Endothelial cell of umbilical vein (primary cell): ENCODE results near the gene HEXIM2. TPM values are rescaled to one million over a fixed set of nuclear protein-coding genes. Genes with fewer than 3 reads are reported as not detected.
"Not testable (repeated sequence)": the region's sequence is repeated elsewhere in the genome, so short reads cannot be mapped to it uniquely, and the experiment has no call there.

Experiments used
- BruUV-seq: library from RNA; stranded (reverse); fragments of 400-500 nt; replicated peaks from 2 replicates; lab custom pipeline; 2021; lab: Mats Ljungman, UMichigan
- CTCF ChIA-PET: fragments of 300-600, 350-600 bp; sonication (Branson Sonifier 250); formaldehyde crosslinking; loops from one replicate; lab custom pipeline; 2021; ENCODE audit warnings: antibody characterized with exemption, inconsistent platforms; lab: Charles Lee
- POLR2A ChIA-PET: fragments of 300-600, 350-600 bp; sonication (Branson Sonifier 250); formaldehyde crosslinking; loops from one replicate; lab custom pipeline; 2021; ENCODE audit warnings: antibody characterized with exemption, inconsistent platforms; lab: Charles Lee
- DNase-seq: peaks from one replicate; pipeline ENCODE4 v3.0.0-alpha.2; 2011; ENCODE audit warnings: low read depth, low spot score
- FAIRE-seq: peaks from 2 replicates; lab custom pipeline; 2011; peaks lifted over from hg19 to GRCh38; lab: Jason Lieb, UNC
- H2AFZ ChIP-seq: 2 replicates; pipeline ENCODE4 v1.6.0; 2012; ENCODE audit warnings: low read depth, low read length, control low read depth, inconsistent platforms
- H3K27ac ChIP-seq: 2 replicates; pipeline ENCODE4 v1.5.1; 2011; ENCODE audit warnings: low read depth, mild to moderate bottlenecking, control low read depth, low read length, moderate library complexity; ENCODE audit not compliant: insufficient read depth
- H3K27me3 ChIP-seq, 2 experiments: 2 replicates each; pipeline versions ENCODE4 v1.6.0 to v1.6.1; 2011; ENCODE audit warnings: low read length in 2 of 2, mixed read lengths in 1 of 2; ENCODE audit not compliant: control insufficient read depth in 2 of 2, insufficient read depth in 2 of 2
- H3K36me3 ChIP-seq, 2 experiments: 2 replicates in 1 of 2; 3 replicates in 1 of 2; pipeline ENCODE4 v1.5.1; 2011; ENCODE audit warnings: low read length in 2 of 2, mild to moderate bottlenecking in 1 of 2, moderate library complexity in 1 of 2; ENCODE audit not compliant: control insufficient read depth in 2 of 2, insufficient read depth in 2 of 2; ENCODE audit errors: extremely low read depth in 1 of 2
- H3K4me1 ChIP-seq: 3 replicates; pipeline ENCODE4 v1.5.1; 2011; ENCODE audit warnings: mild to moderate bottlenecking, low read length; ENCODE audit not compliant: control insufficient read depth, insufficient read depth; ENCODE audit errors: extremely low read depth
- H3K4me2 ChIP-seq: 2 replicates; pipeline ENCODE4 v1.6.1; 2011; ENCODE audit warnings: low read length, control low read depth, mixed read lengths; ENCODE audit not compliant: insufficient read depth
- H3K4me3 ChIP-seq, 3 experiments: fragments of 200-600 bp in 1 of 3; sonication (generic), shearing (Covaris generic) in 1 of 3; replicated peaks in 1 of 3; 2 replicates each; pipeline ENCODE4 v1.5.1; 2011 to 2016; ENCODE audit warnings: control low read depth in 3 of 3, low read length in 3 of 3, mild to moderate bottlenecking in 2 of 3, inconsistent platforms in 1 of 3, low read depth in 1 of 3, moderate library complexity in 1 of 3; ENCODE audit not compliant: insufficient read depth in 1 of 3
- H3K79me2 ChIP-seq: 2 replicates; pipeline ENCODE4 v1.6.0; 2012; ENCODE audit warnings: low read length, inconsistent platforms; ENCODE audit not compliant: control insufficient read depth, insufficient read depth
- H3K9ac ChIP-seq: replicated peaks from 2 replicates; pipeline ENCODE3; 2011; ENCODE audit warnings: low read length, control low read depth; ENCODE audit not compliant: insufficient read depth; ENCODE audit errors: extremely low read depth
- H3K9me1 ChIP-seq: replicated peaks from 3 replicates; pipeline ENCODE4 v1.6.0; 2011; ENCODE audit warnings: mild to moderate bottlenecking, low read length; ENCODE audit not compliant: control insufficient read depth, insufficient read depth; ENCODE audit errors: extremely low read depth
- H3K9me3 ChIP-seq: replicated peaks from 2 replicates; pipeline ENCODE4 v1.5.1; 2012; ENCODE audit warnings: low read length, inconsistent platforms; ENCODE audit not compliant: control insufficient read depth, insufficient read depth
- H4K20me1 ChIP-seq: replicated peaks from 2 replicates; pipeline ENCODE3; 2011; ENCODE audit warnings: mild to moderate bottlenecking, low read length; ENCODE audit not compliant: control insufficient read depth, insufficient read depth; ENCODE audit errors: extremely low read depth
- EZH2 ChIP-seq: IDR thresholded peaks from 2 replicates; pipeline ENCODE4 v1.6.1; 2012; ENCODE audit warnings: borderline replicate concordance, low read depth, mild to moderate bottlenecking, moderate library complexity, low read length, inconsistent platforms; ENCODE audit not compliant: severe bottlenecking
- FOS ChIP-seq: IDR thresholded peaks from 2 replicates; pipeline ENCODE4 v1.6.1; 2011; ENCODE audit warnings: mild to moderate bottlenecking, low read length, moderate library complexity, borderline replicate concordance; ENCODE audit not compliant: insufficient read depth
- GATA2 ChIP-seq: IDR thresholded peaks from 2 replicates; pipeline ENCODE4 v1.7.0; 2011; ENCODE audit warnings: low read depth, mild to moderate bottlenecking, moderate library complexity, mixed read lengths, low read length; ENCODE audit not compliant: insufficient read length, insufficient read depth
- JUN ChIP-seq: IDR thresholded peaks from 2 replicates; pipeline ENCODE4 v1.6.1; 2011; ENCODE audit warnings: borderline replicate concordance, low read depth; ENCODE audit not compliant: insufficient read length, insufficient read depth
- MYC ChIP-seq: IDR thresholded peaks from one replicate; pipeline ENCODE4 v1.6.1; 2011; ENCODE audit warnings: mild to moderate bottlenecking, low read depth, low read length
- POLR2A ChIP-seq: IDR thresholded peaks from 2 replicates; pipeline ENCODE4 v1.6.1; 2012; ENCODE audit warnings: low read depth, mild to moderate bottlenecking, control low read depth, low read length
- POLR2AphosphoS5 ChIP-seq: IDR thresholded peaks from 2 replicates; pipeline ENCODE4 v1.6.1; 2012; ENCODE audit warnings: low read depth, mild to moderate bottlenecking, control low read depth, low read length, moderate library complexity; ENCODE audit not compliant: insufficient read depth
- dilution Hi-C: fragments of 300-500 bp; cut with MboI; formaldehyde crosslinking; loops from one replicate; pipeline ENCODE4 v1.15.0; 2019; ENCODE audit warnings: low sequenced_read_pairs; ENCODE audit not compliant: extremely low pct_ligation_motif_present
- intact Hi-C: fragments of 100-400 bp; cut with micrococcal nuclease; formaldehyde crosslinking; loops from one replicate; pipeline ENCODE4 v1.10.0; 2022
- polyA plus RNA-seq, 4 experiments: library from polyadenylated mRNA; depleted of rRNA in 3 of 4; stranded (reverse) in 3 of 4; unstranded in 1 of 4; fragments of >200 nt; gene quantifications; 2 replicates each; pipeline versions ENCODE4 v1.2.1 to v1.2.3, GENCODE V29; 2011 to 2012; ENCODE audit warnings: missing spikeins in 1 of 4
- total RNA-seq: library from RNA; stranded (reverse); gene quantifications from 2 replicates; pipeline ENCODE4 v1.2.3, GENCODE V29; 2021
- TF ChIP-seq, protein P1 (sequence below), 2 donors: IDR thresholded peaks; 1 replicate in 1 of 2; 2 replicates in 1 of 2; pipeline ENCODE4 v1.5.1; 2011; ENCODE audit warnings: low read length in 2 of 2, mild to moderate bottlenecking in 2 of 2, moderate library complexity in 2 of 2, control low read depth in 1 of 2, inconsistent platforms in 1 of 2, low read depth in 1 of 2; ENCODE audit not compliant: insufficient read depth in 1 of 2; ENCODE audit errors: extremely low read depth in 1 of 2
- TF ChIP-seq, protein P2 (sequence below): IDR thresholded peaks from 2 replicates; pipeline ENCODE4 v1.6.1; 2011; ENCODE audit not compliant: insufficient read depth, insufficient read length

HEXIM2 gene
- total and polyA plus RNA-seq, 2 donors (not counting 3 experiments of a cell fraction or from before 2014, with no cell fraction given), result 2.9 to 3.8 TPM

DNA sequence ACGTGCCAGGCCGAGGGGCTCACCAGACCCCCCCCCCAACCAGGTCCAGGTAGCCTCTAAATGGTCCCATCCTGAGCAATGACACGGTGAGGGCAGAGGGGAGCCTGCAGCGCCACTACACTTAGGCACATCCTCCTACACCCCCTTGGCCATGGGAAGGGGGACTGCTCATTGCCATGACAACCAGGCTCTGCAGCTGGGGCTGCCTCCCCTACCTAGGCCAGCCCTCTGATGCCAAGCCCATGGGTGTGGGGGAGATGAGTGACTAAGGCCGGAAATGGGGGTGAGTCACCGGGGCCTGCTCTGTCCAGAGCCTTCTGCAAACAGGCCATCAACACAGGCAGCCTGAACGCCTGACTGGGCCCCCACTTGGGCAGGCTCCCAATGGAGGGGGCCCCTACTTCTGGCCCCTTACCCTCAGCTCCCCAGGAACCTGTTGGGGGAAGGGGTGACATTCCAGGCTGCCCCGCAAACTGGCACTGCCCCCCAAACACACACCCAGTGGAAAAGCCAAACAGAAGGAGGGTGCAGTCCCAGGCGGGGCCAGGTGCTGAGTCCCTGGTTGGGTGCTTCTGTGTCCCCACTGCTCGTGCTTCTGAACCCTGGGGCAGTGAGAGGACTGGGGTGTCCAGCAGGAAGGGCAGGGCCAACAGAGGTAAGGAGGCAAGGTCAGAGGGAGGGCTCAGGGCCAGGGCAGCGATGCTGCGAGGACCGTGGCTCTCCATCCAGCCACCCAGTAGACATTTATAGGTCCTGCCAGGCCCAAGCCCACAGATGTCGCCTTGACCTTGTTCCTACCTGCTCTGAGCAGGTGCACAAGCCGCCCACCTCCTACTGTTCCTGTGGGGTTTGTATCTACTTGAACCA is 37.5 kb upstream of the HEXIM2 start:
- dilution Hi-C loops (no loop called here), intact Hi-C loops (loop anchor here (1.0 kb wide), 1 partner anchor 8 kb away; the partner anchor contains the start of gene PLCD3)
- no peaks in the 10 kb centered on the region for H3K9me3 ChIP-seq
- BruUV-seq, result no TSS peak
- H3K9ac ChIP-seq, result no peak overlapping the region
- ChIA-PET POLR2A (interaction anchor here (0.6 kb wide), 1 partner anchor 57 kb away, joined by 3 read pairs; no protein-coding TSS in a partner anchor), CTCF (interaction anchor here (1.0 to 3.8 kb wide), 6 partner anchors 9 to 346 kb away, joined by 3 to 20 read pairs (median 6); partner anchors contain the start of gene ACBD4)
- H4K20me1 ChIP-seq, result no peaks in the 10 kb centered on the region
- H3K4me2 ChIP-seq, result peak overlapping the region; percentile 35
- H2AFZ ChIP-seq, result peak overlapping the region; percentile 7
- FAIRE-seq, result peak; percentile 99
- peak; percentile 90 for DNase-seq
- H3K79me2 ChIP-seq, result no peaks in the 10 kb centered on the region
- peaks cover 30% of the 10 kb centered on the region for H3K4me1 ChIP-seq
- TF ChIP-seq, protein P1, sequence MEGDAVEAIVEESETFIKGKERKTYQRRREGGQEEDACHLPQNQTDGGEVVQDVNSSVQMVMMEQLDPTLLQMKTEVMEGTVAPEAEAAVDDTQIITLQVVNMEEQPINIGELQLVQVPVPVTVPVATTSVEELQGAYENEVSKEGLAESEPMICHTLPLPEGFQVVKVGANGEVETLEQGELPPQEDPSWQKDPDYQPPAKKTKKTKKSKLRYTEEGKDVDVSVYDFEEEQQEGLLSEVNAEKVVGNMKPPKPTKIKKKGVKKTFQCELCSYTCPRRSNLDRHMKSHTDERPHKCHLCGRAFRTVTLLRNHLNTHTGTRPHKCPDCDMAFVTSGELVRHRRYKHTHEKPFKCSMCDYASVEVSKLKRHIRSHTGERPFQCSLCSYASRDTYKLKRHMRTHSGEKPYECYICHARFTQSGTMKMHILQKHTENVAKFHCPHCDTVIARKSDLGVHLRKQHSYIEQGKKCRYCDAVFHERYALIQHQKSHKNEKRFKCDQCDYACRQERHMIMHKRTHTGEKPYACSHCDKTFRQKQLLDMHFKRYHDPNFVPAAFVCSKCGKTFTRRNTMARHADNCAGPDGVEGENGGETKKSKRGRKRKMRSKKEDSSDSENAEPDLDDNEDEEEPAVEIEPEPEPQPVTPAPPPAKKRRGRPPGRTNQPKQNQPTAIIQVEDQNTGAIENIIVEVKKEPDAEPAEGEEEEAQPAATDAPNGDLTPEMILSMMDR (IDR thresholded peaks at IDR 0.05; ENCODE audit: extremely low read depth in 1 of 2, insufficient read depth in 1 of 2, low read depth in 1 of 2, low read length in 2 of 2), result no peak
- TF ChIP-seq MYC (no peak), FOS (peak; percentile 98), POLR2AphosphoS5 (peak; percentile 92), JUN (peak; percentile 96), GATA2 (no peak), EZH2 (no peak), POLR2A (peak; percentile 34)
- TF ChIP-seq, protein P2, sequence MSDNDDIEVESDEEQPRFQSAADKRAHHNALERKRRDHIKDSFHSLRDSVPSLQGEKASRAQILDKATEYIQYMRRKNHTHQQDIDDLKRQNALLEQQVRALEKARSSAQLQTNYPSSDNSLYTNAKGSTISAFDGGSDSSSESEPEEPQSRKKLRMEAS, result no peak
- no peak overlapping the region for H3K4me3 ChIP-seq
- H3K27me3 ChIP-seq, result no peaks in the 10 kb centered on the region
- peaks cover 0 to 2% of the 10 kb centered on the region in 2 experiments for H3K36me3 ChIP-seq
- H3K9me1 ChIP-seq, result no peaks in the 10 kb centered on the region
- H3K27ac ChIP-seq, result peak overlapping the region; percentile 59

DNA sequence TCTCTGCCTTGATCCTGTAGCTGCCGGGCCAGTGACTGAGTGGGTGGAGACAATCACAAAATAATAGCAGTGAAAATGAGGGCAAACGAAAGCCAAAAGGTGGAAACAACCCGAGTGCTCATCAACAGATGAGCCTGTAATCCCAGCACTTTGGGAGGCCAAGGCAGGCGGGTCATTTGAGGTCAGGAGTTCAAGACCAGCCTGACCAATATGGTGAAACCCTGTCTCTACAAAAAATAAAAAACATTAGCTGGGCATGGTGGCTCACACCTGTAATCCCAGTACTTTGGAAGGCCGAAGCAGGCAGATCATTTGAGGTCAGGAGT is 36.9 kb upstream of the HEXIM2 start:
- Histone ChIP-seq H3K27ac (peak overlapping the region; percentile 59), H3K4me1 (peaks cover 30% of the 10 kb centered on the region)
- H3K9ac ChIP-seq, dilution Hi-C loops, H3K9me1 ChIP-seq, H3K79me2 ChIP-seq, H2AFZ ChIP-seq, H3K27me3 ChIP-seq, BruUV-seq, H3K9me3 ChIP-seq, H4K20me1 ChIP-seq, H3K36me3 ChIP-seq, H3K4me3 ChIP-seq, POLR2A ChIA-PET, DNase-seq, H3K4me2 ChIP-seq, FAIRE-seq: not testable (repeated sequence)
- intact Hi-C loops, result loop anchor here (1.0 kb wide), 1 partner anchor 8 kb away; the partner anchor contains the start of gene PLCD3
- CTCF ChIA-PET, result interaction anchor here (1.4 to 3.8 kb wide), 4 partner anchors 9 to 25 kb away, joined by 5 to 20 read pairs (median 7); partner anchors contain the start of gene ACBD4
